HepG2 (cell line): ENCODE results near the gene THBS1. TPM values are rescaled to one million over a fixed set of nuclear protein-coding genes. Genes with fewer than 3 reads are reported as not detected.

Experiments
- ARNTL ChIP-seq: sonication (generic); formaldehyde crosslinking; IDR thresholded peaks from 2 replicates; pipeline ENCODE4 v1.4.0; 2020; ENCODE audit warnings: mild to moderate bottlenecking, missing genetic modification reagents
- ETV5 ChIP-seq: IDR thresholded peaks from 2 replicates; pipeline ENCODE4 v1.6.1; 2018; ENCODE audit warnings: missing biosample characterization, missing genetic modification reagents, inconsistent platforms, borderline replicate concordance
- IRF2 ChIP-seq: IDR thresholded peaks from 2 replicates; pipeline ENCODE4 v1.6.1; 2018; ENCODE audit warnings: missing genetic modification reagents, missing compliant biosample characterization
- POLR2A ChIP-seq, 2 experiments: IDR thresholded peaks; 2 replicates each; pipeline ENCODE4 v1.6.1; 2011; ENCODE audit warnings: low read depth in 2 of 2, low read length in 2 of 2, mild to moderate bottlenecking in 1 of 2, moderate library complexity in 1 of 2; ENCODE audit not compliant: insufficient read depth in 1 of 2
- ZMAT3 ChIP-seq: sonication (generic); formaldehyde crosslinking; conservative IDR thresholded peaks from 2 replicates; pipeline ENCODE4 v1.7.0; 2021; ENCODE audit warnings: missing genetic modification reagents
- ZNF331 ChIP-seq: sonication (generic); formaldehyde crosslinking; IDR thresholded peaks from 2 replicates; pipeline ENCODE4 v1.4.0; 2020; ENCODE audit warnings: missing genetic modification reagents
- ZNF652 ChIP-seq: IDR thresholded peaks from 2 replicates; pipeline ENCODE4 v1.6.1; 2016; ENCODE audit warnings: low read depth, borderline replicate concordance
- ZNF709 ChIP-seq: sonication (generic); formaldehyde crosslinking; IDR thresholded peaks from 2 replicates; pipeline ENCODE4 v1.5.0; 2020; ENCODE audit warnings: mild to moderate bottlenecking, missing genetic modification reagents
- ZSCAN30 ChIP-seq: sonication (generic); formaldehyde crosslinking; IDR thresholded peaks from 2 replicates; pipeline ENCODE4 v1.5.0; 2020; ENCODE audit warnings: mild to moderate bottlenecking, missing genetic modification reagents
- polyA plus RNA-seq, 8 experiments: library from polyadenylated mRNA; depleted of rRNA in 3 of 8; stranded (reverse) in 7 of 8; unstranded in 1 of 8; fragments of >200 nt; fragmentation: Illumina TruSeq in 4 of 8; extraction: Trizol in 4 of 8; gene quantifications; 2 replicates each; pipeline versions ENCODE4 v1.2.1 to v1.2.3, GENCODE V29; 2011 to 2016; ENCODE audit warnings: low read depth in 4 of 8, missing spikeins in 1 of 8, mixed read lengths in 1 of 8; ENCODE audit not compliant: insufficient read depth in 1 of 8
- total RNA-seq, 5 experiments: library from RNA; depleted of rRNA; stranded (reverse); fragments of >200 nt; fragmentation: Illumina TruSeq; extraction: Trizol; gene quantifications; 2 replicates each; pipeline ENCODE4 v1.2.3, GENCODE V29; 2016; ENCODE audit warnings: low read depth in 1 of 5
- TF ChIP-seq, protein P1 (sequence below): sonication (generic); formaldehyde crosslinking; IDR thresholded peaks from 2 replicates; pipeline ENCODE4 v1.5.0; 2020; ENCODE audit warnings: mild to moderate bottlenecking, missing genetic modification reagents, borderline replicate concordance
- TF ChIP-seq, protein P2 (sequence below): IDR thresholded peaks from 2 replicates; pipeline ENCODE4 v1.6.1; 2016; ENCODE audit warnings: low read depth
- TF ChIP-seq, protein P3 (sequence below): sonication (generic); formaldehyde crosslinking; IDR thresholded peaks from 2 replicates; pipeline ENCODE4 v1.4.0; 2020; ENCODE audit warnings: missing genetic modification reagents

Gene THBS1
- total and polyA plus RNA-seq, 2 of the 13 experiments (the other 11 are each of a cell fraction or from before 2014, with no cell fraction given): 54.7 to 67.1 TPM

DNA sequence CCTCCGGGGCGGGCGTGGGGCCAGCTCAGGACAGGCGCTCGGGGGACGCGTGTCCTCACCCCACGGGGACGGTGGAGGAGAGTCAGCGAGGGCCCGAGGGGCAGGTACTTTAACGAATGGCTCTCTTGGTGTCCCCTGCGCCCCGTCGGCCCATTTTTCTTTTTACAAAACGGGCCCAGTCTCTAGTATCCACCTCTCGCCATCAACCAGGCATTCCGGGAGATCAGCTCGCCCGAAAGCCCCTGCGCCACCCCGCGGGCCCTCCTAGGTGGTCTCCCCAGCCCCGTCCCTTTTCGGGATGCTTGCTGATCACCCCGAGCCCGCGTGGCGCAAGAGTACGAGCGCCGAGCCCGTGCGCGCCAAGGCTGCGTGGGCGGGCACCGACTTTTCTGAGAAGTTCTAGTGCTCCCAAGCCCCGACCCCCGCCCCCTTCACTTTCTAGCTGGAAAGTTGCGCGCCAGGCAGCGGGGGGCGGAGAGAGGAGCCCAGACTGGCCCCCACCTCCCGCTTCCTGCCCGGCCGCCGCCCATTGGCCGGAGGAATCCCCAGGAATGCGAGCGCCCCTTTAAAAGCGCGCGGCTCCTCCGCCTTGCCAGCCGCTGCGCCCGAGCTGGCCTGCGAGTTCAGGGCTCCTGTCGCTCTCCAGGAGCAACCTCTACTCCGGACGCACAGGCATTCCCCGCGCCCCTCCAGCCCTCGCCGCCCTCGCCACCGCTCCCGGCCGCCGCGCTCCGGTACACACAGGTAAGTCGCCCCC, at the start of gene THBS1 (continued):
- TF ChIP-seq POLR2A (IDR thresholded peaks at IDR 0.05; ENCODE audit: insufficient read depth in 1 of 2, low read depth in 2 of 2, low read length in 2 of 2) (peak; percentile 96 to 98), ZSCAN30 (CRISPR knock-in tag) (0 out of 2 replicates have a peak, but pooled peaks have one; percentile 72), ZNF709 (no peak), ZNF331 (CRISPR knock-in tag) (peak; percentile 12; the same call in 1 of the 2 replicates), ETV5 (CRISPR knock-in tag) (peak; percentile 56), IRF2 (CRISPR knock-in tag) (0 out of 2 replicates have a peak, but pooled peaks have one; percentile 15), ZMAT3 (CRISPR knock-in tag) (peak; percentile 68), ARNTL (no peak), ZNF652 (CRISPR knock-in tag) (no peak)
- TF ChIP-seq, protein P1, sequence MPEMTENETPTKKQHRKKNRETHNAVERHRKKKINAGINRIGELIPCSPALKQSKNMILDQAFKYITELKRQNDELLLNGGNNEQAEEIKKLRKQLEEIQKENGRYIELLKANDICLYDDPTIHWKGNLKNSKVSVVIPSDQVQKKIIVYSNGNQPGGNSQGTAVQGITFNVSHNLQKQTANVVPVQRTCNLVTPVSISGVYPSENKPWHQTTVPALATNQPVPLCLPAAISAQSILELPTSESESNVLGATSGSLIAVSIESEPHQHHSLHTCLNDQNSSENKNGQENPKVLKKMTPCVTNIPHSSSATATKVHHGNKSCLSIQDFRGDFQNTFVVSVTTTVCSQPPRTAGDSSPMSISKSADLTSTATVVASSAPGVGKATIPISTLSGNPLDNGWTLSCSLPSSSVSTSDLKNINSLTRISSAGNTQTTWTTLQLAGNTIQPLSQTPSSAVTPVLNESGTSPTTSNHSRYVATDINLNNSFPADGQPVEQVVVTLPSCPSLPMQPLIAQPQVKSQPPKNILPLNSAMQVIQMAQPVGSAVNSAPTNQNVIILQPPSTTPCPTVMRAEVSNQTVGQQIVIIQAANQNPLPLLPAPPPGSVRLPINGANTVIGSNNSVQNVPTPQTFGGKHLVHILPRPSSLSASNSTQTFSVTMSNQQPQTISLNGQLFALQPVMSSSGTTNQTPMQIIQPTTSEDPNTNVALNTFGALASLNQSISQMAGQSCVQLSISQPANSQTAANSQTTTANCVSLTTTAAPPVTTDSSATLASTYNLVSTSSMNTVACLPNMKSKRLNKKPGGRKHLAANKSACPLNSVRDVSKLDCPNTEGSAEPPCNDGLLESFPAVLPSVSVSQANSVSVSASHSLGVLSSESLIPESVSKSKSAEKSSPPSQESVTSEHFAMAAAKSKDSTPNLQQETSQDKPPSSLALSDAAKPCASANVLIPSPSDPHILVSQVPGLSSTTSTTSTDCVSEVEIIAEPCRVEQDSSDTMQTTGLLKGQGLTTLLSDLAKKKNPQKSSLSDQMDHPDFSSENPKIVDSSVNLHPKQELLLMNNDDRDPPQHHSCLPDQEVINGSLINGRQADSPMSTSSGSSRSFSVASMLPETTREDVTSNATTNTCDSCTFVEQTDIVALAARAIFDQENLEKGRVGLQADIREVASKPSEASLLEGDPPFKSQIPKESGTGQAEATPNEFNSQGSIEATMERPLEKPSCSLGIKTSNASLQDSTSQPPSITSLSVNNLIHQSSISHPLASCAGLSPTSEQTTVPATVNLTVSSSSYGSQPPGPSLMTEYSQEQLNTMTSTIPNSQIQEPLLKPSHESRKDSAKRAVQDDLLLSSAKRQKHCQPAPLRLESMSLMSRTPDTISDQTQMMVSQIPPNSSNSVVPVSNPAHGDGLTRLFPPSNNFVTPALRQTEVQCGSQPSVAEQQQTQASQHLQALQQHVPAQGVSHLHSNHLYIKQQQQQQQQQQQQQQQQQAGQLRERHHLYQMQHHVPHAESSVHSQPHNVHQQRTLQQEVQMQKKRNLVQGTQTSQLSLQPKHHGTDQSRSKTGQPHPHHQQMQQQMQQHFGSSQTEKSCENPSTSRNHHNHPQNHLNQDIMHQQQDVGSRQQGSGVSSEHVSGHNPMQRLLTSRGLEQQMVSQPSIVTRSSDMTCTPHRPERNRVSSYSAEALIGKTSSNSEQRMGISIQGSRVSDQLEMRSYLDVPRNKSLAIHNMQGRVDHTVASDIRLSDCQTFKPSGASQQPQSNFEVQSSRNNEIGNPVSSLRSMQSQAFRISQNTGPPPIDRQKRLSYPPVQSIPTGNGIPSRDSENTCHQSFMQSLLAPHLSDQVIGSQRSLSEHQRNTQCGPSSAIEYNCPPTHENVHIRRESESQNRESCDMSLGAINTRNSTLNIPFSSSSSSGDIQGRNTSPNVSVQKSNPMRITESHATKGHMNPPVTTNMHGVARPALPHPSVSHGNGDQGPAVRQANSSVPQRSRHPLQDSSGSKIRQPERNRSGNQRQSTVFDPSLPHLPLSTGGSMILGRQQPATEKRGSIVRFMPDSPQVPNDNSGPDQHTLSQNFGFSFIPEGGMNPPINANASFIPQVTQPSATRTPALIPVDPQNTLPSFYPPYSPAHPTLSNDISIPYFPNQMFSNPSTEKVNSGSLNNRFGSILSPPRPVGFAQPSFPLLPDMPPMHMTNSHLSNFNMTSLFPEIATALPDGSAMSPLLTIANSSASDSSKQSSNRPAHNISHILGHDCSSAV: no peak
- TF ChIP-seq, protein P2, sequence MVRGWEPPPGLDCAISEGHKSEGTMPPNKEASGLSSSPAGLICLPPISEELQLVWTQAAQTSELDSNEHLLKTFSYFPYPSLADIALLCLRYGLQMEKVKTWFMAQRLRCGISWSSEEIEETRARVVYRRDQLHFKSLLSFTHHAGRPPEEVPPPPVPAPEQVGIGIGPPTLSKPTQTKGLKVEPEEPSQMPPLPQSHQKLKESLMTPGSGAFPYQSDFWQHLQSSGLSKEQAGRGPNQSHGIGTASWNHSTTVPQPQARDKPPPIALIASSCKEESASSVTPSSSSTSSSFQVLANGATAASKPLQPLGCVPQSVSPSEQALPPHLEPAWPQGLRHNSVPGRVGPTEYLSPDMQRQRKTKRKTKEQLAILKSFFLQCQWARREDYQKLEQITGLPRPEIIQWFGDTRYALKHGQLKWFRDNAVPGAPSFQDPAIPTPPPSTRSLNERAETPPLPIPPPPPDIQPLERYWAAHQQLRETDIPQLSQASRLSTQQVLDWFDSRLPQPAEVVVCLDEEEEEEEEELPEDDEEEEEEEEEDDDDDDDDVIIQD (CRISPR knock-in tag): 0 out of 2 replicates have a peak, but pooled peaks have one; percentile 18
- TF ChIP-seq, protein P3, sequence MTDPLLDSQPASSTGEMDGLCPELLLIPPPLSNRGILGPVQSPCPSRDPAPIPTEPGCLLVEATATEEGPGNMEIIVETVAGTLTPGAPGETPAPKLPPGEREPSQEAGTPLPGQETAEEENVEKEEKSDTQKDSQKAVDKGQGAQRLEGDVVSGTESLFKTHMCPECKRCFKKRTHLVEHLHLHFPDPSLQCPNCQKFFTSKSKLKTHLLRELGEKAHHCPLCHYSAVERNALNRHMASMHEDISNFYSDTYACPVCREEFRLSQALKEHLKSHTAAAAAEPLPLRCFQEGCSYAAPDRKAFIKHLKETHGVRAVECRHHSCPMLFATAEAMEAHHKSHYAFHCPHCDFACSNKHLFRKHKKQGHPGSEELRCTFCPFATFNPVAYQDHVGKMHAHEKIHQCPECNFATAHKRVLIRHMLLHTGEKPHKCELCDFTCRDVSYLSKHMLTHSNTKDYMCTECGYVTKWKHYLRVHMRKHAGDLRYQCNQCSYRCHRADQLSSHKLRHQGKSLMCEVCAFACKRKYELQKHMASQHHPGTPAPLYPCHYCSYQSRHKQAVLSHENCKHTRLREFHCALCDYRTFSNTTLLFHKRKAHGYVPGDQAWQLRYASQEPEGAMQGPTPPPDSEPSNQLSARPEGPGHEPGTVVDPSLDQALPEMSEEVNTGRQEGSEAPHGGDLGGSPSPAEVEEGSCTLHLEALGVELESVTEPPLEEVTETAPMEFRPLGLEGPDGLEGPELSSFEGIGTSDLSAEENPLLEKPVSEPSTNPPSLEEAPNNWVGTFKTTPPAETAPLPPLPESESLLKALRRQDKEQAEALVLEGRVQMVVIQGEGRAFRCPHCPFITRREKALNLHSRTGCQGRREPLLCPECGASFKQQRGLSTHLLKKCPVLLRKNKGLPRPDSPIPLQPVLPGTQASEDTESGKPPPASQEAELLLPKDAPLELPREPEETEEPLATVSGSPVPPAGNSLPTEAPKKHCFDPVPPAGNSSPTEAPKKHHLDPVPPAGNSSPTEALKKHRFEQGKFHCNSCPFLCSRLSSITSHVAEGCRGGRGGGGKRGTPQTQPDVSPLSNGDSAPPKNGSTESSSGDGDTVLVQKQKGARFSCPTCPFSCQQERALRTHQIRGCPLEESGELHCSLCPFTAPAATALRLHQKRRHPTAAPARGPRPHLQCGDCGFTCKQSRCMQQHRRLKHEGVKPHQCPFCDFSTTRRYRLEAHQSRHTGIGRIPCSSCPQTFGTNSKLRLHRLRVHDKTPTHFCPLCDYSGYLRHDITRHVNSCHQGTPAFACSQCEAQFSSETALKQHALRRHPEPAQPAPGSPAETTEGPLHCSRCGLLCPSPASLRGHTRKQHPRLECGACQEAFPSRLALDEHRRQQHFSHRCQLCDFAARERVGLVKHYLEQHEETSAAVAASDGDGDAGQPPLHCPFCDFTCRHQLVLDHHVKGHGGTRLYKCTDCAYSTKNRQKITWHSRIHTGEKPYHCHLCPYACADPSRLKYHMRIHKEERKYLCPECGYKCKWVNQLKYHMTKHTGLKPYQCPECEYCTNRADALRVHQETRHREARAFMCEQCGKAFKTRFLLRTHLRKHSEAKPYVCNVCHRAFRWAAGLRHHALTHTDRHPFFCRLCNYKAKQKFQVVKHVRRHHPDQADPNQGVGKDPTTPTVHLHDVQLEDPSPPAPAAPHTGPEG (CRISPR knock-in tag): peak; percentile 82; the same call in 1 of the 2 replicates
